H9 (cell line): ENCODE data around the gene OR5A1. TPM values are rescaled to one million over a fixed set of nuclear protein-coding genes. Genes with fewer than 3 reads are reported as not detected.

Experiments
- DNase-seq: peaks from one replicate; pipeline ENCODE4 v3.0.0-alpha.2; 2017
- H2AFZ ChIP-seq: one replicate; pipeline ENCODE4 v1.6.1; 2013; ENCODE audit warnings: mild to moderate bottlenecking, low read length, control low read depth, moderate library complexity
- H2AK5ac ChIP-seq: 2 replicates; pipeline ENCODE4 v1.6.1; 2013; ENCODE audit warnings: low read length, control low read depth, mixed read lengths; ENCODE audit not compliant: insufficient read length
- H2BK120ac ChIP-seq: one replicate; pipeline ENCODE4 v1.6.1; 2013; ENCODE audit warnings: low read depth, mild to moderate bottlenecking, low read length, control low read depth, inconsistent platforms; ENCODE audit not compliant: poor library complexity, severe bottlenecking
- H2BK12ac ChIP-seq: 2 replicates; pipeline ENCODE4 v1.6.1; 2013; ENCODE audit warnings: low read length, control low read depth, mixed read lengths, low read depth; ENCODE audit not compliant: insufficient read length
- H2BK15ac ChIP-seq: 2 replicates; pipeline ENCODE4 v1.6.1; 2013; ENCODE audit warnings: low read depth, low read length, control low read depth
- H2BK20ac ChIP-seq: one replicate; pipeline ENCODE4 v1.6.1; 2013; ENCODE audit warnings: low read depth, mild to moderate bottlenecking, low read length, control low read depth, inconsistent platforms; ENCODE audit not compliant: poor library complexity, severe bottlenecking
- H2BK5ac ChIP-seq: 2 replicates; pipeline ENCODE4 v1.6.1; 2013; ENCODE audit warnings: low read length, control low read depth, mixed read lengths; ENCODE audit not compliant: insufficient read length
- H3K14ac ChIP-seq: 2 replicates; pipeline ENCODE4 v1.6.1; 2013; ENCODE audit warnings: low read length, control low read depth; ENCODE audit not compliant: insufficient read depth
- H3K18ac ChIP-seq: 2 replicates; pipeline ENCODE4 v1.6.1; 2013; ENCODE audit warnings: low read depth, mild to moderate bottlenecking, mixed read lengths, low read length, control low read depth; ENCODE audit not compliant: insufficient read length
- H3K23ac ChIP-seq: 2 replicates; pipeline ENCODE4 v1.6.1; 2013; ENCODE audit warnings: low read length, control low read depth, mixed read lengths, low read depth; ENCODE audit not compliant: insufficient read length
- H3K23me2 ChIP-seq: 2 replicates; pipeline ENCODE4 v1.6.1; 2013; ENCODE audit warnings: low read depth, mild to moderate bottlenecking, mixed read lengths, low read length, control low read depth; ENCODE audit not compliant: insufficient read length, poor library complexity, severe bottlenecking
- H3K27ac ChIP-seq: 2 replicates; pipeline ENCODE4 v1.5.1; 2013; ENCODE audit warnings: low read length, control low read depth, mixed read lengths, low read depth; ENCODE audit not compliant: insufficient read length
- H3K27me3 ChIP-seq: 2 replicates; pipeline ENCODE4 v1.6.1; 2013; ENCODE audit warnings: low read length, control low read depth, inconsistent platforms; ENCODE audit not compliant: insufficient read depth
- H3K4ac ChIP-seq: 2 replicates; pipeline ENCODE4 v1.6.1; 2013; ENCODE audit warnings: low read depth, mild to moderate bottlenecking, control low read depth, inconsistent platforms, low read length, moderate library complexity
- H3K4me1 ChIP-seq: 2 replicates; pipeline ENCODE4 v1.6.1; 2013; ENCODE audit warnings: low read length, control low read depth, inconsistent platforms; ENCODE audit not compliant: insufficient read depth
- H3K4me2 ChIP-seq: 2 replicates; pipeline ENCODE4 v1.6.1; 2013; ENCODE audit warnings: low read length, control low read depth, mixed read lengths; ENCODE audit not compliant: insufficient read length, insufficient read depth
- H3K56ac ChIP-seq: 2 replicates; pipeline ENCODE4 v1.6.1; 2013; ENCODE audit warnings: low read depth, mild to moderate bottlenecking, mixed read lengths, low read length, control low read depth; ENCODE audit not compliant: insufficient read length
- H3K79me1 ChIP-seq: 2 replicates; pipeline ENCODE4 v1.6.1; 2013; ENCODE audit warnings: low read depth, mild to moderate bottlenecking, moderate library complexity, low read length, control low read depth, inconsistent platforms; ENCODE audit not compliant: insufficient read depth, poor library complexity, severe bottlenecking
- H3K79me2 ChIP-seq: 2 replicates; pipeline ENCODE4 v1.6.1; 2013; ENCODE audit warnings: low read length, control low read depth, inconsistent platforms; ENCODE audit not compliant: insufficient read depth
- H3K9ac ChIP-seq: 2 replicates; pipeline ENCODE4 v1.6.1; 2013; ENCODE audit warnings: low read length, control low read depth, mixed read lengths; ENCODE audit not compliant: insufficient read length; ENCODE audit errors: extremely low read depth
- H3K9me3 ChIP-seq: one replicate; pipeline ENCODE4 v1.6.1; 2013; ENCODE audit warnings: low read depth, low read length, inconsistent platforms; ENCODE audit not compliant: control insufficient read depth
- H3T11ph ChIP-seq: one replicate; pipeline ENCODE4 v1.6.1; 2013; ENCODE audit warnings: mild to moderate bottlenecking, low read length, control low read depth, inconsistent platforms
- H4K20me1 ChIP-seq: one replicate; pipeline ENCODE4 v1.6.1; 2013; ENCODE audit not compliant: control insufficient read depth, insufficient read length, insufficient read depth
- H4K5ac ChIP-seq: 2 replicates; pipeline ENCODE4 v1.6.1; 2013; ENCODE audit warnings: low read depth, mild to moderate bottlenecking, mixed read lengths, low read length, control low read depth; ENCODE audit not compliant: insufficient read length
- H4K8ac ChIP-seq: replicated peaks from 2 replicates; pipeline ENCODE4 v1.6.1; 2013; ENCODE audit warnings: low read length, control low read depth, mixed read lengths, low read depth; ENCODE audit not compliant: insufficient read length
- H4K91ac ChIP-seq: 2 replicates; pipeline ENCODE4 v1.6.1; 2013; ENCODE audit warnings: low read depth, mild to moderate bottlenecking, moderate library complexity, mixed read lengths, low read length, control low read depth; ENCODE audit not compliant: insufficient read length
- H3K27ac Mint-ChIP-seq, 3 experiments: 2 replicates in 2 of 3; 3 replicates in 1 of 3; pipeline ENCODE4 v1.8.0; 2020 to 2021; ENCODE audit warnings: mixed read lengths in 3 of 3, mild to moderate bottlenecking in 1 of 3, moderate library complexity in 1 of 3
- H3K27me3 Mint-ChIP-seq: 2 replicates; pipeline ENCODE4 v1.8.0; 2021; ENCODE audit warnings: low read depth, mild to moderate bottlenecking, moderate library complexity, mixed read lengths
- H3K36me3 Mint-ChIP-seq, 3 experiments: 2 replicates in 2 of 3; 3 replicates in 1 of 3; pipeline ENCODE4 v1.8.0; 2020 to 2021; ENCODE audit warnings: low read depth in 3 of 3, mixed read lengths in 3 of 3; ENCODE audit not compliant: insufficient read depth in 1 of 3
- H3K4me1 Mint-ChIP-seq, 2 experiments: 2 replicates each; pipeline ENCODE4 v1.8.0; 2020; ENCODE audit warnings: mixed read lengths in 2 of 2
- H3K4me3 Mint-ChIP-seq, 2 experiments: 2 replicates in 1 of 2; 3 replicates in 1 of 2; pipeline ENCODE4 v1.8.0; 2020 to 2021; ENCODE audit warnings: mild to moderate bottlenecking in 2 of 2, mixed read lengths in 2 of 2, moderate library complexity in 1 of 2
- H3K9me3 Mint-ChIP-seq, 2 experiments: 2 replicates in 1 of 2; 3 replicates in 1 of 2; pipeline ENCODE4 v1.8.0; 2020; ENCODE audit warnings: mild to moderate bottlenecking in 2 of 2, mixed read lengths in 2 of 2, moderate library complexity in 1 of 2
- WGBS: extraction: QIAGEN DNeasy Blood & Tissue Kit; methylation state at CpG from one replicate; pipeline ENCODE4 v1.1.7; 2013; ENCODE audit warnings: missing lambda C conversion rate, low lambda C conversion rate, mixed read lengths; ENCODE audit not compliant: insufficient read length; ENCODE audit errors: extremely low coverage; 5-methylcytosine and 5-hydroxymethylcytosine counted together
- total RNA-seq: library from RNA; stranded (reverse); gene quantifications from 2 replicates; pipeline ENCODE4 v1.2.1, GENCODE V29; 2021
- TF ChIP-seq, protein P1 (sequence below): fragments of 200-600 bp; sonication (generic); conservative IDR thresholded peaks from 3 replicates; pipeline ENCODE4 v1.8.0; 2021; ENCODE audit warnings: antibody characterized with exemption, mild to moderate bottlenecking

OR5A1 gene
- total RNA-seq, 1 experiment from 2014 or later = not detected

DNA sequence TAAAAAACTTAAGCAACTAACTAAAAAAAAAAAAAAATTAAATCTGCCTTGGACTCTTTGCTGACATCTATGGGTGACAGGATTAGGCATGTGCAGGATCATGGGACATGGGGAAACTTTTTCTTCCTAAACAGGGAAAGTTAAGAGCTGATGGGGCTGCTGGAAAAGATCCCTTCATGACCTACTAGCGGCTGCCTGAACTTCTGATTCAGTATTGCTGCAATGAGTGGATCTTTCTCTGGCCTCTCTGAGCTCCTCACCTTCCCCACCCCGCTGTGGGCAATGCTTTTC is 35.1 kb upstream of the OR5A1 start:
- no peak overlapping the region for H2BK12ac ChIP-seq
- no peak overlapping the region for H4K5ac ChIP-seq
- no peak overlapping the region for H3K18ac ChIP-seq
- H2AK5ac ChIP-seq = no peak overlapping the region
- H2BK120ac ChIP-seq = no peak overlapping the region
- H3K4me2 ChIP-seq = no peak overlapping the region
- H3K79me2 ChIP-seq = no peaks in the 10 kb centered on the region
- WGBS = no CpG with 5 or more reads among the region's 2 CpGs
- no peak overlapping the region for H3K4ac ChIP-seq
- no peak overlapping the region for H3K14ac ChIP-seq
- TF ChIP-seq, protein P1, sequence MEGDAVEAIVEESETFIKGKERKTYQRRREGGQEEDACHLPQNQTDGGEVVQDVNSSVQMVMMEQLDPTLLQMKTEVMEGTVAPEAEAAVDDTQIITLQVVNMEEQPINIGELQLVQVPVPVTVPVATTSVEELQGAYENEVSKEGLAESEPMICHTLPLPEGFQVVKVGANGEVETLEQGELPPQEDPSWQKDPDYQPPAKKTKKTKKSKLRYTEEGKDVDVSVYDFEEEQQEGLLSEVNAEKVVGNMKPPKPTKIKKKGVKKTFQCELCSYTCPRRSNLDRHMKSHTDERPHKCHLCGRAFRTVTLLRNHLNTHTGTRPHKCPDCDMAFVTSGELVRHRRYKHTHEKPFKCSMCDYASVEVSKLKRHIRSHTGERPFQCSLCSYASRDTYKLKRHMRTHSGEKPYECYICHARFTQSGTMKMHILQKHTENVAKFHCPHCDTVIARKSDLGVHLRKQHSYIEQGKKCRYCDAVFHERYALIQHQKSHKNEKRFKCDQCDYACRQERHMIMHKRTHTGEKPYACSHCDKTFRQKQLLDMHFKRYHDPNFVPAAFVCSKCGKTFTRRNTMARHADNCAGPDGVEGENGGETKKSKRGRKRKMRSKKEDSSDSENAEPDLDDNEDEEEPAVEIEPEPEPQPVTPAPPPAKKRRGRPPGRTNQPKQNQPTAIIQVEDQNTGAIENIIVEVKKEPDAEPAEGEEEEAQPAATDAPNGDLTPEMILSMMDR = no peak
- H3K56ac ChIP-seq = no peak overlapping the region
- H2BK15ac ChIP-seq = no peak overlapping the region
- no peak overlapping the region for H4K91ac ChIP-seq
- no peak overlapping the region for H2BK20ac ChIP-seq
- no peak overlapping the region for H3K9ac ChIP-seq
- Mint-ChIP-seq H3K27me3 (no peaks in the 10 kb centered on the region; the same call in 1 of the 2 replicates), H3K27ac (no peak overlapping the region), H3K4me3 (no peak overlapping the region), H3K4me1 (no peaks in the 10 kb centered on the region), H3K36me3 (peaks cover 4 to 6% (median 5%) of the 10 kb centered on the region in 3 experiments; a peak in 5 of 7 replicates), H3K9me3 (peaks cover 57 to 72% of the 10 kb centered on the region in 2 experiments)
- peaks cover 26% of the 10 kb centered on the region for H3K9me3 ChIP-seq
- no peaks in the 10 kb centered on the region for H3K4me1 ChIP-seq
- no peaks in the 10 kb centered on the region for H3K23me2 ChIP-seq
- H3K23ac ChIP-seq = no peak overlapping the region
- no peak overlapping the region for H2BK5ac ChIP-seq
- H3K27me3 ChIP-seq = no peaks in the 10 kb centered on the region
- no peak overlapping the region for H3K27ac ChIP-seq
- H3K79me1 ChIP-seq = no peaks in the 10 kb centered on the region
- no peak overlapping the region for H3T11ph ChIP-seq
- no peak overlapping the region for H4K8ac ChIP-seq
- no peak for DNase-seq
- H2AFZ ChIP-seq = no peak overlapping the region
- H4K20me1 ChIP-seq = no peaks in the 10 kb centered on the region
